ENCODE measurements around the gene INTS7. TPM values are rescaled to one million over a fixed set of nuclear protein-coding genes. Genes with fewer than 3 reads are reported as not detected.
A peak's percentile ranks its signal among the peaks of the same experiment; 100 is the strongest.

INTS7 gene
- total RNA-seq, 1 donor from 2014 or later, result 9.5 TPM

DNA sequence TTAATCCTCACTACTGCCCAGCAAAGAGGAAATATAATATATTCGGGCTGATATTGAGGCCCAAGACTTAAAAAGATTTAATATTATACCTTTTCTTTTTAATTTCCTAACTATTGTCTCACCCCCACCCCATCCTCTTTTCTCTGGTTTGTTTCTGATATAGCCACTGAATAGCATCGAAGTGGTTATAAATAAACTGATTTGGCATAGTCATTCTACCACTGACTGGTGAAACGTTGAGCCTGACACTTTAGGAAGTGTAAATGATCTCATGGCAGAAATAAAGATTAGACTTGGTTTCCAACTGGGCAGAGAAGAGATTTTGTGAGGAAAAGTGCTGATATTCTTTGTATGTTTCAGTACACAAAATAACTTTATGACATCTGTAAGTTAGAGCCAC, 39.5 kb upstream of the INTS7 start:
- Histone ChIP-seq H3K4me3 (peak overlapping the region; percentile 36), H3K4me1 (peaks cover 17% of the 10 kb centered on the region), H3K36me3 (no peaks in the 10 kb centered on the region), H3K9me3 (replicated peaks) (no peaks in the 10 kb centered on the region), H3K27me3 (ENCODE audit: low read depth) (no peaks in the 10 kb centered on the region), H3K27ac (replicated peaks) (peak overlapping the region; percentile 88)
- DNase-seq, result no peak
- TF ChIP-seq, protein P1, sequence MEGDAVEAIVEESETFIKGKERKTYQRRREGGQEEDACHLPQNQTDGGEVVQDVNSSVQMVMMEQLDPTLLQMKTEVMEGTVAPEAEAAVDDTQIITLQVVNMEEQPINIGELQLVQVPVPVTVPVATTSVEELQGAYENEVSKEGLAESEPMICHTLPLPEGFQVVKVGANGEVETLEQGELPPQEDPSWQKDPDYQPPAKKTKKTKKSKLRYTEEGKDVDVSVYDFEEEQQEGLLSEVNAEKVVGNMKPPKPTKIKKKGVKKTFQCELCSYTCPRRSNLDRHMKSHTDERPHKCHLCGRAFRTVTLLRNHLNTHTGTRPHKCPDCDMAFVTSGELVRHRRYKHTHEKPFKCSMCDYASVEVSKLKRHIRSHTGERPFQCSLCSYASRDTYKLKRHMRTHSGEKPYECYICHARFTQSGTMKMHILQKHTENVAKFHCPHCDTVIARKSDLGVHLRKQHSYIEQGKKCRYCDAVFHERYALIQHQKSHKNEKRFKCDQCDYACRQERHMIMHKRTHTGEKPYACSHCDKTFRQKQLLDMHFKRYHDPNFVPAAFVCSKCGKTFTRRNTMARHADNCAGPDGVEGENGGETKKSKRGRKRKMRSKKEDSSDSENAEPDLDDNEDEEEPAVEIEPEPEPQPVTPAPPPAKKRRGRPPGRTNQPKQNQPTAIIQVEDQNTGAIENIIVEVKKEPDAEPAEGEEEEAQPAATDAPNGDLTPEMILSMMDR (IDR thresholded peaks at IDR 0.05; ENCODE audit: borderline replicate concordance), result no peak
- intact Hi-C loops (cut with micrococcal nuclease), result loop anchor here (5.0 kb wide), 2 partner anchors 292 to 382 kb away; no protein-coding TSS in a partner anchor

DNA sequence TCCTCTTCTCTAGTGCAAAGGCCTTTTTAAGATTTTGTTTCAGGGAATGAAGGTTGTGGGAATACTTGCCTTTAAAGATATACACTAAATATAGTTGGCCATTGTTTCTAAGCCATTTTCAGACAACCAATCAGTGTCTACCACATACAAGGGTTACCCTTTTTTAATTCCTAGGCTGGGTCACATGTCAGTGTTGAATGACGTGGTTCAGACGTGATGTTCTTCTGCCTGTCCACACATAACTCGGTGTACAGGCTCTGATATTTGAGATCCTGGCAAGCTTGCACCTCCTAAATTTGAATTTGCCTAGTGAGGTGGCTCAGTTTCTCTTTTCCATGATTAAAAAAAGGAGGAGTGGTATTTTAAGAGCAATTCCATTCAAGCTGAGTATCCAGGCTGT, 39.0 kb upstream of the INTS7 start:
- no peaks in the 10 kb centered on the region for H3K27me3 ChIP-seq (ENCODE audit: low read depth)
- H3K9me3 ChIP-seq (replicated peaks), result no peaks in the 10 kb centered on the region
- H3K4me1 ChIP-seq, result peaks cover 12% of the 10 kb centered on the region
- no peaks in the 10 kb centered on the region for H3K36me3 ChIP-seq
- H3K4me3 ChIP-seq, result peak overlapping the region; percentile 36
- no peak for DNase-seq
- TF ChIP-seq, protein P1 (IDR thresholded peaks at IDR 0.05; ENCODE audit: borderline replicate concordance), result no peak
- intact Hi-C loops (cut with micrococcal nuclease), result loop anchor here (5.0 kb wide), 2 partner anchors 293 to 383 kb away; no protein-coding TSS in a partner anchor
- peak overlapping the region; percentile 88 for H3K27ac ChIP-seq (replicated peaks)

DNA sequence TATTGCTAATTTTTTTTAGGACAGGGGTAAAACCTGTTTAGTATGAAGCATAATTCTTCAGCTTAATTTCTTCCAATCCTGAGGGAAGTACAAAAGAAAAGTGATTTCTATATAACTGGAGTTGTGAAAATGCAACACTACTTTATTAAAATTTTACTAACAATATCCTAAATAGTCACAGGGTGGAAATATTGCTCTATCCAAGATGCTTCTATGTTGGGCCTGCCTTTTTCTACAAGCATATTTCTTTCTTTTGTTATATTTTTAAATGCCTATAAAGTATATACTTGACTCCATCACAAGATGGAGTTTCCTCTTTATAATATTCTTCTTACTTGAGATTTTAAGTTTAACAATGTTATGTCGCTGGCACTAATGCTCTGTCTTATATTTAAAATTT, 38.1 kb upstream of the INTS7 start:
- Histone ChIP-seq H3K4me1 (peaks cover 17% of the 10 kb centered on the region), H3K27me3 (ENCODE audit: low read depth) (no peaks in the 10 kb centered on the region), H3K9me3 (replicated peaks) (no peaks in the 10 kb centered on the region), H3K36me3 (no peaks in the 10 kb centered on the region), H3K4me3 (no peak overlapping the region), H3K27ac (replicated peaks) (peak overlapping the region; percentile 88)
- TF ChIP-seq, protein P1 (IDR thresholded peaks at IDR 0.05; ENCODE audit: borderline replicate concordance), result no peak
- intact Hi-C loops (cut with micrococcal nuclease), result loop anchor here (5.0 kb wide), 2 partner anchors 294 to 384 kb away; no protein-coding TSS in a partner anchor
- no peak for DNase-seq

DNA sequence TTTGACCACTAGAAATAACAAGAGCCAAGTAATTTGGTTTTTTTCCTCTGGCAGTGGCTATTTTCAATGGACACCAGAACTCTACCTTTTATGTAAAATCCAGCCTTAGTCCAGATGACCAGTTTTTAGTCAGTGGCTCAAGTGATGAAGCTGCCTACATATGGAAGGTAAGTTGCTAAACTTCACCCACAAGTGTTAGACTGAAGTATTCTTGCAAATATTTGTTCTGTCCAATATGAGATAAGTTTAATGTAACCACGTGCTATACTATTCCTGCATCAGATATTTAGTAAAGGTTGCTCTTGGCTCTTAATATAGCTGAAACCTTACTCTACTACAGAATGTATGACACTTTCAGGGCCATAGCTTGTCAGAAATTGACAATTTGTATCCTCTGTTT, 36.7 kb upstream of the INTS7 start:
- intact Hi-C loops (cut with micrococcal nuclease), result loop anchor here (5.0 kb wide), 2 partner anchors 295 to 385 kb away; no protein-coding TSS in a partner anchor
- Histone ChIP-seq H3K36me3 (no peaks in the 10 kb centered on the region), H3K9me3 (replicated peaks) (no peaks in the 10 kb centered on the region), H3K4me3 (no peak overlapping the region), H3K27ac (replicated peaks) (peak overlapping the region; percentile 11), H3K4me1 (peaks cover 17% of the 10 kb centered on the region), H3K27me3 (ENCODE audit: low read depth) (no peaks in the 10 kb centered on the region)
- no peak for DNase-seq
- TF ChIP-seq, protein P1 (IDR thresholded peaks at IDR 0.05; ENCODE audit: borderline replicate concordance), result no peak

DNA sequence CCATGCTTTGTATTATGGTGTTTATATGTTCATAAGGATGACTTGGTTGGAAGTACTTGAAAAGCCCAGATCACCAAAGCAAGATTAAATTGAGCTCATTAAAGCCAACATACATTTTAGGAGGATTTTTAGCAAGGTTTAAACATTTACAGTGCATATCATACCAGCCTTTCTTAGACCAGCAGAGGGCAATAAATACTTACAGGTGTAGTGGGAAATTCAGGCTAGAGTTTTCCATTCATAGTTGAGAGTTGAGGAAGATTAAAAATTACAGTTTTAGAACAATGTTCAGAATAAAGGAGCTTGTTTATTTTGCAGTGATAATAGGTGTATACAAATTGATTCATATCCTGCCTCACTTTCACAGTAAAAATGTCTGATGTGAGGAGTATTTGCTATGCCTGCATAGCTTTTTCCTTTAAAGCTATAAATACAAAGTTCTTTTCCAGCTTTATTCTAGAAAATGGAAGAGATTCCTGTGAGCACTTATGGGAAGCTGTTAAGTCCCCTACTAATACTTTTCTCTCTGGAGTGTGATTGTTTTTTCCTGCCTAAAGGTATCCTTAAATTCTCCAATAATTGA, 35.5 kb upstream of the INTS7 start:
- Histone ChIP-seq H3K27me3 (ENCODE audit: low read depth) (no peaks in the 10 kb centered on the region), H3K4me3 (no peak overlapping the region), H3K9me3 (replicated peaks) (no peaks in the 10 kb centered on the region), H3K36me3 (no peaks in the 10 kb centered on the region), H3K4me1 (peaks cover 16% of the 10 kb centered on the region), H3K27ac (replicated peaks) (peak overlapping the region; percentile 11)
- no peak for DNase-seq
- TF ChIP-seq, protein P1 (IDR thresholded peaks at IDR 0.05; ENCODE audit: borderline replicate concordance), result peak; percentile 84
- intact Hi-C loops (cut with micrococcal nuclease), result loop anchor here (2.0 to 5.0 kb wide), 3 partner anchors 220 to 386 kb away; no protein-coding TSS in a partner anchor

All from left ventricle myocardium inferior (tissue), 1 donor.